ENCODE data around the gene SCRN1. TPM values are rescaled to one million over a fixed set of nuclear protein-coding genes. Genes with fewer than 3 reads are reported as not detected.
"Not testable (repeated sequence)": the region's sequence is repeated elsewhere in the genome, so short reads cannot be mapped to it uniquely, and the experiment has no call there.

Gene SCRN1
- total RNA-seq, 3 donors from 2014 or later: 1.5 to 4.2 (median 1.7) TPM

DNA sequence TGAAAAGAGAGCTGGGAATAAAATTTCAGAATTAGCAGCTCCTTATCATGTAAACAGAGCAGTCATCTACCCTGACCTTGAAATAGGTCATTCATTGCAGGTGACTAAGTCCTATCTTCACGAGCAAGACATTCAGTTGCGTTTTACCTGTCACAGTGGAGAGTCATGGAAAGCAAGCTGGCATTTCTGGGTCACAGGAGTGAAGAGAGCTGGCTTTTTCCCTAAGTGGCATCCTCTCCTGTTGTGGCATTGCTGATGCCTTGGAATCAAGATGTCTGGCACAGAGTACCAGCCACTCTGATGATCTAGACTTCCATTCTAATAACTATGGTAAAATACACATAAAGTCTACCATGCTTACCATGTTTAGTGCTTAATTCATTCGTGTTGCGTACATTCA, 70.8 kb downstream of the SCRN1 start:
- ATAC-seq: no peak
- H3K27me3 Mint-ChIP-seq (ENCODE audit: low read depth): peaks cover 16% of the 10 kb centered on the region

DNA sequence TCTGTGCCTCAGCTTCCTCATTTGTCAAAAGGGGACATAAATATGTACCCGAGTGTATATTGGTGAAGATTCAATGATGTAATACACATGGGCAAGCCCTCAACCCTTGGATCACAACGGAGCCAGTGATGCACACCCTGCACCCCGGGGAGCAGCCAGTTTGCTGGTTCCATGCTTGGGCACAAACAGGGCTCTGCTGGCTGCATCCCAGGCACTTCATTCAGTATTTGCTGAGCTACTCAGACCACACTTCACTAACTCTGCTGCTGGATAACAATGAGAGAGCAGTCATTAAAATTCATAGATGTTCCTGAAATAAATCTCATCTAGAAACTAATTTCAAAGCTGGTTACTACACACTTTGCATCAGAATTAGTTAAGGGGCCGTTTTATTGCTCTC, 72.0 kb downstream of the SCRN1 start:
- Mint-ChIP-seq H3K4me1 (ENCODE audit: low read depth) (no peaks in the 10 kb centered on the region), H3K9me3 (no peaks in the 10 kb centered on the region), H3K27me3 (ENCODE audit: low read depth) (peaks cover 16% of the 10 kb centered on the region), H3K4me3 (no peak overlapping the region), H3K36me3 (ENCODE audit: insufficient read depth) (no peaks in the 10 kb centered on the region)
- no peak for ATAC-seq
- no peak for DNase-seq

More for the DNA sequence above, 70.8 kb downstream of the SCRN1 start:
- Mint-ChIP-seq H3K4me1 (ENCODE audit: low read depth) (no peaks in the 10 kb centered on the region), H3K9me3 (no peaks in the 10 kb centered on the region), H3K36me3 (ENCODE audit: insufficient read depth) (no peaks in the 10 kb centered on the region), H3K4me3 (no peak overlapping the region)
- no peak for DNase-seq

DNA sequence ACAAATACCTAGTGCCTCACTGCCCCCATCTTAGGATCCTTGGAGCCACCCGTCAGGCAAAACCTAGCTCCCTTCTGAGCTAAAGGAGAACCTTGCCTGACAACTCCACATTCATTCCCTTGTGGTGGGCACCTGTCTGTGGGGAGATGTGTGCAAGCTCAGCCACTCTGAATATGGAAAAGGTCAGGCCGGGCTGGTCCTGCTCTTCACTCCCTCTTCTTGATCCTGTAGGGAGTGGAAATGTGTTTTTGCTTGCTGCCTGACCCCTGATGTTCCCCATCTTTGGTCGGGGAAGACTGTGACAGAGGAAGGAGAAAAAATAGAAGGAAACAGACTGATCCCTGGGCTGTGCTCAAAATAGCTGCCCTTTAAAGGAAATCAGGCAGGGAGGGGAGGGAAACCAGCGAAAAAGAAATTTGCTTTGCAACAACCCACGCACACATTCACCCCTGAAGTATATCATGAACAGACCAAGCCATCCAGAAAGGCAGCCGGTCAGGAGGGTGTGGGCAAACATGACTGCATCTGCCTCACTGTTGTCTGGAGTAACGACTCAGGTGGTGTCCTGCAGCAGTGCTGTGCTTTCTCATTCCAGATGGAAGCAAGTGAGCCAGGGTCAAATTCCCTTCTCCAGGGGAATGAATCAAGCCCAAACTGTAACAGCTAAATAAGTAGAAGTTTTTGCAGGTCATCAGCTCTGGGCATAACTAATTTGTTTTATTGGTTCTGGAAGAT, 74.0 kb downstream of the SCRN1 start:
- no peak for DNase-seq
- Mint-ChIP-seq H3K27me3 (ENCODE audit: low read depth) (peaks cover 16% of the 10 kb centered on the region), H3K4me3 (no peak overlapping the region), H3K36me3 (ENCODE audit: insufficient read depth) (no peaks in the 10 kb centered on the region), H3K9me3 (no peaks in the 10 kb centered on the region), H3K4me1 (ENCODE audit: low read depth) (no peaks in the 10 kb centered on the region)
- ATAC-seq: no peak

DNA sequence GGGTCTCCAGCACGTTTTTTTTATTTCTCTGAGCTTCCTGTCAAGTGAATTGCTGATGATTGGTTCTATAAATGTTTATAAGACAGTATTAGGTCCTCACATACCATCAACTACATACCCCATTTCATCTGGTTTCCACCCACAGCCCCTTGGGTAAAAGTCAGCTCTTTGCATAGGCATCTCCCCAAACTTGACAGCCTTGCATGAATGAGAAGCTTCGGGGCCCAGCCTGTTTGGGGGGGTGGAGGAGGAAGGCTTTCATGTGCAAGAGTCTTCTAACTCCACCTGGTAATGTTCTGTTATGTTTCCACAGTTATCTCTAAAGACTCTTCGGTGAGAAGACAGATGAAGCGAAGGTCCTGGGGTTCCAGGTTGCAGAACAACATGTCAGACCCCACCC, 75.4 kb downstream of the SCRN1 start:
- peaks cover 16% of the 10 kb centered on the region for H3K27me3 Mint-ChIP-seq (ENCODE audit: low read depth)
- no peaks in the 10 kb centered on the region for H3K9me3 Mint-ChIP-seq
- H3K36me3 Mint-ChIP-seq (ENCODE audit: insufficient read depth): no peaks in the 10 kb centered on the region
- DNase-seq: no peak
- no peaks in the 10 kb centered on the region for H3K4me1 Mint-ChIP-seq (ENCODE audit: low read depth)
- H3K4me3 Mint-ChIP-seq: no peak overlapping the region
- no peak for ATAC-seq

DNA sequence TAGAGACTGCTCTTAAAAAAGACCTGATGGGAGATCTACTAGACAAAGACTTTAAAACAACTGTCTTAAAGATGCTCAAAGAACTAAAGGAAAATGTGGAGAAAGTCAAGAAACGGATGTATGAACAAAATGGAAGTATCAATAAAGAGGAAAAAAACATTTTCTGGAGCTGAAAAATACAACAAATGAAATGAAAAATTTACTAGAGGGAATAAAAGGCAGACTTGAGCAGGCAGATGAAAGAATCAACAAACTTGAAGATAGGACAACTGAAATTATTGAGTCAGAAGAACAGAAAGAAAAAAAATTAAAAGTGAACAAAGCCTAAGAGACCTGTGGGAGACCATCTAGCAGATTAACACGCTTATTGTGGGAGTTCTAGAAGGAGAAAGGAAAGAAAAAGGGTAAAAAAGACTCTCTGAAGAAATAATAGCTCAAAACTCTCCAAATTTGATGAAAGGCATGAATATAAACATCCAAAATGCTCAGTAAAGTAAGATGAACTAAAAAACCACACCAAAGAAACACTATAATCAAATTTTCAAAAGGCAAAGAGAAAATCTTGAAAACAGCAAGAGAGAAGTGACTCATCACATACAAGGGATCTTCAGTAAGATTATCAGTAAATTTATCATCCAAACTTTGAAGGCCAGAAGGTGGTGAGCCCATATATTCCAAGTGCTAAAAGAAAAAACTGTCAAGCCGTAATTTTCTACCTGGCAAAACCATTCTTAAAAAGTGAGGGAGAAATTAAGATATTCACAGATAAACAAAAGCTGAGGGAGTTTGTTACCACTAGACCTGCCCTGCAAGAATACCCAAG, 83.2 kb downstream of the SCRN1 start:
- H3K36me3 Mint-ChIP-seq (ENCODE audit: insufficient read depth): peaks cover 7% of the 10 kb centered on the region
- H3K4me1 Mint-ChIP-seq (ENCODE audit: low read depth): no peaks in the 10 kb centered on the region
- H3K9me3 Mint-ChIP-seq: peaks cover 29% of the 10 kb centered on the region
- H3K27me3 Mint-ChIP-seq (ENCODE audit: low read depth): peaks cover 11% of the 10 kb centered on the region
- no peak overlapping the region for H3K4me3 Mint-ChIP-seq
- DNase-seq (no peak), ATAC-seq (no peak)

DNA sequence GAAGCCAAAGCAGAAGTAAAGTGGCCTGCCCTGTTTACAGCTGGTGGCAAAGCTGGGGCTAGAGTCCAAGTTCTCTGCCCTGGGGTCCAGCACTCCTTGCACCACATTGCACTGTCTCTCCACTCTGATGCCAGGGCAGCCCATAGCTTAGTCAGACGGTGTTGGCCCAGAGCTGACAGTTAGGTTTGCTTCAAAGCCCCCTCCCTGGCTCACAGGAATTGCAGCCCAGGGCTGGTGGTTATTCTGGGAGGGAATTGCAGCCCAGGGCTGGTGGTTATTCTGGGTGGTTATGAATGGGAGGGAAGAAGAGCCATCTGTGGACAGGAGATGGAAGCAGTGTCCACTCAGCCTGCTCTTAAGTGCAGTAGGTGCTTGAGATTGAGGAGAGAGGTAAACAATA, 88.9 kb downstream of the SCRN1 start:
- peaks cover 4% of the 10 kb centered on the region for H3K36me3 Mint-ChIP-seq (ENCODE audit: insufficient read depth)
- H3K27me3 Mint-ChIP-seq (ENCODE audit: low read depth): peaks cover 25% of the 10 kb centered on the region
- DNase-seq (no peak), ATAC-seq (no peak)
- H3K4me1 Mint-ChIP-seq (ENCODE audit: low read depth): no peaks in the 10 kb centered on the region
- peaks cover 17% of the 10 kb centered on the region for H3K9me3 Mint-ChIP-seq
- H3K4me3 Mint-ChIP-seq: no peak overlapping the region

DNA sequence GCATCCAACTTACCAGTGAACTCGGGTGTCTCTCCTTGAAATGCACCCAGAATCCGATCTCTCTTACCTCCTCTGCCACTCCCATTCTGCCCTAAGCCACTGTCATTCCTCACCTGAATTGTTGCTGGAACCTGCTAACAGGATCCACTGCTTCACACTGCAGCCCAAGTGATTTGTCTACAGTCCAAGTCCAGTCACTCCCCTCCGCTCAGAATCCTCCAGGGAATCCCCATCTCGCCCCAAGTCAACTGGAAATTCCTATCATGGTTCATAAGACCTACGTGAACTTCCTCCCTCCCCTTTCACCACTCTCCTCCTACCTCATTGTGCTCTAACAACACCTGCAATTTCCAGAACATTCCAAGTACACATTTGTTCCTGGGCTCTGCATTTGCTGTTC, 91.3 kb downstream of the SCRN1 start:
- ATAC-seq (no peak), DNase-seq (no peak)
- H3K4me3 Mint-ChIP-seq: no peak overlapping the region
- H3K27me3 Mint-ChIP-seq (ENCODE audit: low read depth): peaks cover 17% of the 10 kb centered on the region
- H3K4me1 Mint-ChIP-seq (ENCODE audit: low read depth): no peaks in the 10 kb centered on the region
- H3K9me3 Mint-ChIP-seq: peaks cover 8% of the 10 kb centered on the region
- no peaks in the 10 kb centered on the region for H3K36me3 Mint-ChIP-seq (ENCODE audit: insufficient read depth)

DNA sequence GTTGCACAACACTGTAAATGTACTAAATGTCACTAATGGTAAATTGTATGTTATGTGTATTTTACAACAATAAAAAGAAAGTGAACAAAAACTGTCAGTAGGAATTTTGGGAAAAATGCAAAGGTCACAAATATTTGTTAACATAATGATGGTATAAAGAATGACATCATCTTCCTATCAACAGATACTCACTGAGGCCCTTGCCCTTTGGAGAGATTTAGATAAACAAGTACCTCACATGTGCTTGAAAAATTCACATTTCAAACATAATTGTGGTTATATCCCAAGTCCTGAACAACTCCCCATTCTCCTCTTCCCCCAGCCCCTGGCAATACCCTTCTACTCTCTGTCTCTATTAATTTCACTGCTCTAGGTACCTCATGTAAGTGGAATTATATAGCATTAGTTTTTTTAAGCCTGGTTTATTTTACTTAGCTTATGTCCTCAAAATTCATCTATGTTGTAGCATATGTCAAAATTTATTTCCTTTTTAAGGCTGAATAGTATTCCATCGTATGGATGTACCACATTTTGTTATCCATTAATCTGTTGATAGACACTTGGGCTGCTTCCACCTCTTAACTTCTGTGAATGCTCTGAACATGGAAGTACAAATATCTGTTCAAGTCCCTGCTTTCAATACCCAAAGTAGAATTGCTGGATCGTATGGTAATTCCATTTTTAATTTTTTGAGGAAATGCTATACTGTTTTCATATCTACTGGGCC, 92.8 kb downstream of the SCRN1 start:
- H3K4me3 Mint-ChIP-seq: no peak overlapping the region
- ATAC-seq (no peak), DNase-seq (no peak)
- peaks cover 8% of the 10 kb centered on the region for H3K9me3 Mint-ChIP-seq
- H3K36me3 Mint-ChIP-seq (ENCODE audit: insufficient read depth): no peaks in the 10 kb centered on the region
- no peaks in the 10 kb centered on the region for H3K4me1 Mint-ChIP-seq (ENCODE audit: low read depth)
- H3K27me3 Mint-ChIP-seq (ENCODE audit: low read depth): peaks cover 16% of the 10 kb centered on the region

DNA sequence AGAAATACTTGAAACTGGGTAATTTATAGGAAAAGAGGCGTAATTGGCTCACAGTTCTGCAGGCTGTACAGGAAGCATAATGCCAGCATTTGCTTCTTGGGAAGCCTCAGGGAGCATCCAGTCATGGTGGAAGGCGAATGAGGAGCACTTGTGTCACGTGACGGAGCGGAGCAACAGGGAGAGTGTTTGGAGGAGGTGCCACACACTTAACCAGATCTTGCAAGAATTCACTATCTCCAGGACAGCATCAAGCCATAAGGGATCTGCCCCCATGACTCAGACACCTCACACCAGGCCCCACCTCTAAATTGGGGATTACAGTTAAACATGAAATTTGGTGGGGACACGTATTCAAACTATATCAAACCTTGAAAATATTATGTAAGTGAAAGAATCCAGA, 94.0 kb downstream of the SCRN1 start:
- H3K4me1 Mint-ChIP-seq (ENCODE audit: low read depth): no peaks in the 10 kb centered on the region
- peaks cover 8% of the 10 kb centered on the region for H3K9me3 Mint-ChIP-seq
- DNase-seq (no peak), ATAC-seq (no peak)
- peaks cover 12% of the 10 kb centered on the region for H3K27me3 Mint-ChIP-seq (ENCODE audit: low read depth)
- H3K36me3 Mint-ChIP-seq (ENCODE audit: insufficient read depth): no peaks in the 10 kb centered on the region
- no peak overlapping the region for H3K4me3 Mint-ChIP-seq

DNA sequence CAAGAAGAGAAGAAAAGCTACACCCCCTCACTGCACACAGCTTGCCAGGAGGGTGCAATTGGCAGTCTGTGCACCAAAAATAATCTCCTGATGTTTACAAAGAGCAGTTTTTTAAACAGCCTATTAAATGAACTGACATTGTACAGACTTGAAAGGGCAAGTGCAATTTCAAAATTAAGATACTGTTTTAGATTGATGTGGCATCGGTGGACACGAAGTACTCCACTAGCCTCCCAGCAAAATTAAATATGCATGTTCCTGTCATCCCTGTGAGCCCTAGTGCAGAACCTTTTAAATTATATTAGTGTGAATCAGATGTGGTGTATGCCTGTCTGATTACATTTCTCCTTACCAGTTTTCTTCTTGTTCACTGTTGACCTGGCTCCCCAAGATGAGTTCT, 95.3 kb downstream of the SCRN1 start:
- Mint-ChIP-seq H3K9me3 (peaks cover 8% of the 10 kb centered on the region), H3K36me3 (ENCODE audit: insufficient read depth) (no peaks in the 10 kb centered on the region), H3K27me3 (ENCODE audit: low read depth) (peaks cover 13% of the 10 kb centered on the region), H3K4me3 (no peak overlapping the region), H3K4me1 (ENCODE audit: low read depth) (no peaks in the 10 kb centered on the region)
- DNase-seq (no peak), ATAC-seq (no peak)

DNA sequence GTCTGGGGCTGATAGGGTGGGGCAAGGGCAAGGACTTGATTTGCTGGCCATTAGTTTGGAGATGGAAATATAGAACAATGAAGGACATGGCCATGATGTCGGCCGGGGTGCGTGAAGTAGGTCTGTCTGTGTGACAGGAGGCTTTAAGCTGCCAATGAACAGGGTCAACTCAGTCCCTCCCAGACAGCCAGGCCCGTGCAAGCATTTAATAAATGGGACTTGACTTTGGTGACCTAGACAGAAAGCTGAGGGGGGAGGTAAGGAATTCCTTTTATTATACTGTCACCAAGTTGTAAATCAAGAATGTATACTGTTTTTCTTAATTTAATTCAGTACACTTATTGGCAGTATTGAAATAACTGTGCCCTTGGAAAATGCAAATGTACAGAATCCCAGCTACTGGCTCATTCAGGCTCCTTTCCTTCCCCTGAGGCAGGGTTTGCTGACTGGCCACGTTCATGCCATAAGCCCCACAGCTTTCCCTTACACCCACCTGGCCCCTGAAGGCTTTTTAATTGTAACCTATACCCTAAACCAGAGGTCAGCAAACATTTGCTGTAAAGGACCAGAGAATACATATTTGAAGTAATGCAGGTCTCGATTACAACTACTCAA, 96.1 kb downstream of the SCRN1 start:
- ATAC-seq (no peak), DNase-seq (no peak)
- H3K4me3 Mint-ChIP-seq: no peak overlapping the region
- H3K36me3 Mint-ChIP-seq (ENCODE audit: insufficient read depth): no peaks in the 10 kb centered on the region
- peaks cover 9% of the 10 kb centered on the region for H3K27me3 Mint-ChIP-seq (ENCODE audit: low read depth)
- H3K9me3 Mint-ChIP-seq: peaks cover 8% of the 10 kb centered on the region
- no peaks in the 10 kb centered on the region for H3K4me1 Mint-ChIP-seq (ENCODE audit: low read depth)

DNA sequence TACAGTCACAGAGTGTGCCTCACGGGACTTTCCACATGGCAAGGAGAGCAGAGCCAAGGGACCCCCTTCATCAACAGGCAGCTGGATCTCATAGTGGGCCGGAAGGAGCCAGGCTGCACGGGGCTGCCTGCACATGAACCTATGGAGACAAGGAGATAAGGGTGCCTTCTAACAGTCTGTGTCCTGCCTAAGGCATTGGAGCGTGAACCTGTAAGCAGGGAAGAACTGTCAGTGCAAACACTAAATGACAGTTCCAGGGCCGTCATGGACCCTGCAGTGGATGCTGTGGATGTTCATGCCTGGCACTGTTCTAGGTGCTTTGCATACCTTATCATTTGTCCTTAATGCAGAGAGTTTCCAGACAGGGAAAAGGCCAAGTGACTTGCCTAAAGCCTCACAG, 97.4 kb downstream of the SCRN1 start:
- Mint-ChIP-seq H3K4me1 (ENCODE audit: low read depth) (no peaks in the 10 kb centered on the region), H3K4me3 (no peak overlapping the region), H3K9me3 (no peaks in the 10 kb centered on the region), H3K27me3 (ENCODE audit: low read depth) (peaks cover 5% of the 10 kb centered on the region), H3K36me3 (ENCODE audit: insufficient read depth) (no peaks in the 10 kb centered on the region)
- DNase-seq: no peak
- no peak for ATAC-seq

DNA sequence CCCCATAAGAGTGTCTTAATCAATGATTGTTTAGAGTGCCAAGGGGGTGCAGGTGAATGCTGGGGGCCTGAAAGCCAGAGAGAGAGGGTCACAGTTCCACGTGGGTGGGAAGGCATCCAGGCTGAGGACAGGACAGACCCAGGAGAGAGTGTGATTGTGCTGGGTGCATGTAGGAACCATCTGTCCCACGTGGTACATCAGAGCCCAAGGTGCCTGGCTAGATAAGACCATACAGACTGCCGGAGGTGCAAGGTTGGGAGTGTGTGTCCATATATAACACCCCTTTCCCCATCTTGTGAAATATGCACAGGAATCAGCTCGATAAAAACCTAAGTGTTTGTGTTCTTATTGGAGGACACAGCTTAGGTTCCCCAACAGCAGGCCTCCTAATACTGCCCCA, 97.8 kb downstream of the SCRN1 start:
- no peak for DNase-seq
- no peaks in the 10 kb centered on the region for H3K9me3 Mint-ChIP-seq
- peaks cover 5% of the 10 kb centered on the region for H3K27me3 Mint-ChIP-seq (ENCODE audit: low read depth)
- H3K4me1 Mint-ChIP-seq (ENCODE audit: low read depth): no peaks in the 10 kb centered on the region
- H3K4me3 Mint-ChIP-seq: no peak overlapping the region
- H3K36me3 Mint-ChIP-seq (ENCODE audit: insufficient read depth): no peaks in the 10 kb centered on the region
- ATAC-seq: no peak

DNA sequence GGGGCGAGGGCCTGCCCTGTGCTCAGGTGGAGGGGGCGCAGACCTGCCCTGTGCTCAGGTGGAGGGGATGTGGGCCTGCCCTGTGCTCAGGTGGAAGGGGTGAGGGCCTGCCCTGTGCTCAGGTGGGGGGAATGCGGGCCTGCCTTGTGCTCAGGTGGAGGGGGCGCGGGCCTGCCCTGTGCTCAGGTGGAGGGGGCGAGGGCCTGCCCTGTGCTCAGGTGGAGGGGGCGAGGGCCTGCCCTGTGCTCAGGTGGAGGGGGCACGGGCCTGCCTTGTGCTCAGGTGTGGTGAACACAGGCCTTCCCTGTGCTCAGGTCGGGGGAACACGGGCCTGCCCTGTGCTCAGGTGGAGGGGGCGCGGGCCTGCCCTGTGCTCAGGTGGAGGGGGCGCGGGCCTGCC, 98.8 kb downstream of the SCRN1 start:
- not testable (repeated sequence) for H3K27me3 Mint-ChIP-seq (ENCODE audit: low read depth); H3K4me3 Mint-ChIP-seq; H3K4me1 Mint-ChIP-seq (ENCODE audit: low read depth); DNase-seq; ATAC-seq; H3K36me3 Mint-ChIP-seq (ENCODE audit: insufficient read depth); H3K9me3 Mint-ChIP-seq

Data from activated T-cell treated with anti-CD3 and anti-CD28 coated beads, Interleukin-2, amount 50 U/mL, for 4 hours (primary cell).